OCI-LY1 (cell line): ENCODE results near the gene MYH4.
A peak's percentile ranks its signal among the peaks of the same experiment; 100 is the strongest.

ENCODE experiments used
- H2AFZ ChIP-seq: fragments of 200-600 bp; sonication (generic), shearing (Covaris generic); 2 replicates; pipeline ENCODE4 v1.6.0; 2014; ENCODE audit warnings: antibody characterized with exemption, mild to moderate bottlenecking, low read length
- H3F3A ChIP-seq: fragments of 200-600 bp; sonication (generic), shearing (Covaris generic); 2 replicates; pipeline ENCODE4 v1.6.0; 2014; ENCODE audit warnings: mild to moderate bottlenecking, antibody characterized with exemption, low read length, moderate library complexity; ENCODE audit not compliant: insufficient read depth
- H3K27ac ChIP-seq: fragments of 200-600 bp; sonication (generic); 2 replicates; pipeline ENCODE4 v1.5.1; 2014; ENCODE audit warnings: low read length, mixed run types, mild to moderate bottlenecking, low read depth; ENCODE audit not compliant: poor library complexity, severe bottlenecking
- H3K27me3 ChIP-seq: fragments of 200-600 bp; sonication (generic); 2 replicates; pipeline ENCODE4 v1.6.0; 2014; ENCODE audit warnings: antibody characterized with exemption, mild to moderate bottlenecking, low read length, moderate library complexity; ENCODE audit not compliant: insufficient read depth
- H3K36me3 ChIP-seq: fragments of 200-600 bp; sonication (generic); 2 replicates; pipeline ENCODE4 v1.6.1; 2014; ENCODE audit warnings: mild to moderate bottlenecking, antibody characterized with exemption, low read length, moderate library complexity, mixed read lengths; ENCODE audit not compliant: insufficient read depth
- H3K4me1 ChIP-seq: fragments of 200-600 bp; sonication (generic); 2 replicates; pipeline ENCODE4 v1.5.1; 2014; ENCODE audit warnings: mild to moderate bottlenecking, low read length, moderate library complexity; ENCODE audit not compliant: insufficient read depth, severe bottlenecking
- H3K4me2 ChIP-seq: fragments of 200-600 bp; sonication (generic), shearing (Covaris generic); 2 replicates; pipeline ENCODE4 v1.6.1; 2014; ENCODE audit warnings: low read length
- H3K4me3 ChIP-seq: fragments of 200-600 bp; sonication (generic); 2 replicates; pipeline ENCODE4 v1.5.1; 2014; ENCODE audit warnings: low read length, low read depth, mild to moderate bottlenecking, mixed read lengths; ENCODE audit not compliant: poor library complexity, severe bottlenecking
- H3K79me2 ChIP-seq: fragments of 200-600 bp; shearing (Covaris generic); 2 replicates; pipeline ENCODE4 v1.6.1; 2016; ENCODE audit warnings: mixed run types, low read length, mixed read lengths; ENCODE audit not compliant: insufficient read depth
- H3K9ac ChIP-seq: fragments of 200-600 bp; sonication (generic), shearing (Covaris generic); 2 replicates; pipeline ENCODE4 v1.6.1; 2014; ENCODE audit warnings: mild to moderate bottlenecking, low read length, mixed read lengths
- H3K9me2 ChIP-seq: fragments of 200-600 bp; sonication (generic), shearing (Covaris generic); 2 replicates; pipeline ENCODE4 v1.6.1; 2014; ENCODE audit warnings: low read depth, mild to moderate bottlenecking, low read length, mixed read lengths
- H3K9me3 ChIP-seq: fragments of 200-600 bp; shearing (Covaris generic); 2 replicates; pipeline ENCODE4 v1.6.1; 2014; ENCODE audit warnings: low read length, mixed read lengths
- H4K20me1 ChIP-seq: fragments of 200-600 bp; sonication (generic), shearing (Covaris generic); 2 replicates; pipeline ENCODE4 v1.6.0; 2016; ENCODE audit warnings: mild to moderate bottlenecking, low read length; ENCODE audit not compliant: insufficient read depth
- EZH2 ChIP-seq: fragments of 200-600 bp; sonication (generic), shearing (Covaris generic); IDR thresholded peaks from 2 replicates; pipeline ENCODE4 v1.8.0; 2017; ENCODE audit warnings: borderline replicate concordance, mixed run types, mild to moderate bottlenecking, antibody characterized with exemption, low read length, moderate library complexity, mixed read lengths
- TF ChIP-seq, protein P1 (sequence below): fragments of 200-600 bp; sonication (generic), shearing (Covaris generic); IDR thresholded peaks from 2 replicates; pipeline ENCODE4 v1.5.1; 2017; ENCODE audit warnings: mild to moderate bottlenecking, antibody characterized with exemption, low read length, moderate library complexity, mixed read lengths

Gene MYH4

DNA sequence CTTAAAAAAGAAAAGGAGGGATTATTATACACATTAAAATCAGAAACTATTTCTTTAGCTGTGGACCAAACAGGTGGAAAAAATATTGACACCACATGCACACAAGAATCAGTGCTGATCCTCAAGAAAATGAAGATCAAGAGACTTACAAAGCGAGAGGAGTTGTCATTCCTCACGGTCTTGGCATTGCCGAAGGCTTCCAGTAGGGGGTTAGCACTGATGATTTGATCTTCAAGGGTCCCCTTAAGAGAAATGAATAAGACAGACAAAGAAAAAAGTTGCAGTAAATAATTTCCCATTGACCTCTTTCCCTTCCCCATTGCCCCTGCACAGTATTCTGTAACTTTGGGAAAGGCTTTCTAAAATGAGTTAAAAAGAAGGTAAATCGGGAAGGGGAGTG lies 6.0 kb downstream of the MYH4 start:
- no peaks in the 10 kb centered on the region for H3F3A ChIP-seq
- no peaks in the 10 kb centered on the region for H4K20me1 ChIP-seq
- H3K36me3 ChIP-seq: no peaks in the 10 kb centered on the region
- no peak overlapping the region for H3K4me3 ChIP-seq
- no peaks in the 10 kb centered on the region for H3K27me3 ChIP-seq
- H3K4me2 ChIP-seq: no peak overlapping the region
- H2AFZ ChIP-seq: no peak overlapping the region
- no peaks in the 10 kb centered on the region for H3K9me3 ChIP-seq
- TF ChIP-seq EZH2: no peak
- TF ChIP-seq, protein P1, sequence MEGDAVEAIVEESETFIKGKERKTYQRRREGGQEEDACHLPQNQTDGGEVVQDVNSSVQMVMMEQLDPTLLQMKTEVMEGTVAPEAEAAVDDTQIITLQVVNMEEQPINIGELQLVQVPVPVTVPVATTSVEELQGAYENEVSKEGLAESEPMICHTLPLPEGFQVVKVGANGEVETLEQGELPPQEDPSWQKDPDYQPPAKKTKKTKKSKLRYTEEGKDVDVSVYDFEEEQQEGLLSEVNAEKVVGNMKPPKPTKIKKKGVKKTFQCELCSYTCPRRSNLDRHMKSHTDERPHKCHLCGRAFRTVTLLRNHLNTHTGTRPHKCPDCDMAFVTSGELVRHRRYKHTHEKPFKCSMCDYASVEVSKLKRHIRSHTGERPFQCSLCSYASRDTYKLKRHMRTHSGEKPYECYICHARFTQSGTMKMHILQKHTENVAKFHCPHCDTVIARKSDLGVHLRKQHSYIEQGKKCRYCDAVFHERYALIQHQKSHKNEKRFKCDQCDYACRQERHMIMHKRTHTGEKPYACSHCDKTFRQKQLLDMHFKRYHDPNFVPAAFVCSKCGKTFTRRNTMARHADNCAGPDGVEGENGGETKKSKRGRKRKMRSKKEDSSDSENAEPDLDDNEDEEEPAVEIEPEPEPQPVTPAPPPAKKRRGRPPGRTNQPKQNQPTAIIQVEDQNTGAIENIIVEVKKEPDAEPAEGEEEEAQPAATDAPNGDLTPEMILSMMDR: peak; percentile 5; the same call in 1 of the 2 replicates
- H3K79me2 ChIP-seq: no peaks in the 10 kb centered on the region
- no peaks in the 10 kb centered on the region for H3K9me2 ChIP-seq
- no peaks in the 10 kb centered on the region for H3K4me1 ChIP-seq
- H3K27ac ChIP-seq: no peak overlapping the region
- H3K9ac ChIP-seq: no peak overlapping the region

DNA sequence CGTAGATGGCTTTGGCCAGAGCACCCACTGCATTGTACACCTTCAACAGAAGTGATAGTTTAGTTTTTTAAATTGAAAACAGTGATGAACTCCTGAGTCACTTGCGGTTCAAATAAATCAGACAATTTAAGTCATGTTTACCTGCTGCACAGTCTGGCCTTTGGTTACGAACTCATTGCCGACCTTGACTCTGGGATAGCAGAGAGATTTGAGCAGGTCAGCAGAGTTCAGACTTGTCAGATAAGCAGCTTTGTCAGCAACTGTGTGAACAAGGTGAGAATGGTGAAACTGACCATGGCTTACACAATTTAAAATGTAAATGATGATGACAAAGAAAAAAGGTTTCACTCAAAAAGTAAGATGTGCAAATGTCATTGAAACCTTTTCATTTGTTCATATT lies 9.3 kb downstream of the MYH4 start:
- Histone ChIP-seq H3K9ac (no peak overlapping the region), H3K36me3 (no peaks in the 10 kb centered on the region), H3K4me2 (no peak overlapping the region), H4K20me1 (no peaks in the 10 kb centered on the region), H3K27me3 (no peaks in the 10 kb centered on the region), H3K79me2 (no peaks in the 10 kb centered on the region), H3F3A (no peaks in the 10 kb centered on the region), H3K9me2 (no peaks in the 10 kb centered on the region), H3K27ac (no peak overlapping the region), H3K4me1 (no peaks in the 10 kb centered on the region), H2AFZ (no peak overlapping the region), H3K9me3 (no peaks in the 10 kb centered on the region), H3K4me3 (no peak overlapping the region)
- TF ChIP-seq, protein P1: no peak
- TF ChIP-seq EZH2: no peak

DNA sequence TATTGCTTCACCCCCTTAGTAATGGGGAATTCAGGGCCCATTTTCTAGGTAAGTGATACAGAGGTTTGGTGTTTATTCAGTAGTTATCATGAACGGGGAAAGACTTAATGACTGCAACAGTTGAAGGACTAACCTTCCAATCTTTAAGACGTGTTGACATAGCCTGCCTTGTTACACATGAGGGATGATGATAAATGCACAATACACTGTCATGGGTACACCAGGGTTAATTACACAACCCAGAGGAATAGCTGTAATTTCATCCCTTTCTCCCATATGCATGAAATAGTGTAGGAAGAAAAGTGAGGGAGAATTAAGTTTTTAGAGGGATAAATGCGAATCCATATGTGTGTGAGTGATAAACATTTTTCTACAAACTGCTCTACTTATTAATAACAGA lies 10.7 kb downstream of the MYH4 start:
- Histone ChIP-seq H3K79me2 (no peaks in the 10 kb centered on the region), H3K9me3 (no peaks in the 10 kb centered on the region), H3K4me2 (no peak overlapping the region), H3K9me2 (no peaks in the 10 kb centered on the region), H4K20me1 (no peaks in the 10 kb centered on the region), H3K9ac (no peak overlapping the region), H3K27me3 (no peaks in the 10 kb centered on the region), H2AFZ (no peak overlapping the region), H3K4me1 (no peaks in the 10 kb centered on the region), H3K36me3 (no peaks in the 10 kb centered on the region), H3F3A (no peaks in the 10 kb centered on the region), H3K4me3 (no peak overlapping the region), H3K27ac (no peak overlapping the region)
- TF ChIP-seq EZH2: no peak
- TF ChIP-seq, protein P1: no peak
